Activated CD4-positive, alpha-beta T cell treated with anti-CD3 and anti-CD28 coated beads for 48 hours (primary cell): ENCODE results near the gene WRAP73.

Experiments used
- DNase-seq: peaks from one replicate; pipeline ENCODE4 v3.0.0-alpha.2; 2020

Gene WRAP73

DNA sequence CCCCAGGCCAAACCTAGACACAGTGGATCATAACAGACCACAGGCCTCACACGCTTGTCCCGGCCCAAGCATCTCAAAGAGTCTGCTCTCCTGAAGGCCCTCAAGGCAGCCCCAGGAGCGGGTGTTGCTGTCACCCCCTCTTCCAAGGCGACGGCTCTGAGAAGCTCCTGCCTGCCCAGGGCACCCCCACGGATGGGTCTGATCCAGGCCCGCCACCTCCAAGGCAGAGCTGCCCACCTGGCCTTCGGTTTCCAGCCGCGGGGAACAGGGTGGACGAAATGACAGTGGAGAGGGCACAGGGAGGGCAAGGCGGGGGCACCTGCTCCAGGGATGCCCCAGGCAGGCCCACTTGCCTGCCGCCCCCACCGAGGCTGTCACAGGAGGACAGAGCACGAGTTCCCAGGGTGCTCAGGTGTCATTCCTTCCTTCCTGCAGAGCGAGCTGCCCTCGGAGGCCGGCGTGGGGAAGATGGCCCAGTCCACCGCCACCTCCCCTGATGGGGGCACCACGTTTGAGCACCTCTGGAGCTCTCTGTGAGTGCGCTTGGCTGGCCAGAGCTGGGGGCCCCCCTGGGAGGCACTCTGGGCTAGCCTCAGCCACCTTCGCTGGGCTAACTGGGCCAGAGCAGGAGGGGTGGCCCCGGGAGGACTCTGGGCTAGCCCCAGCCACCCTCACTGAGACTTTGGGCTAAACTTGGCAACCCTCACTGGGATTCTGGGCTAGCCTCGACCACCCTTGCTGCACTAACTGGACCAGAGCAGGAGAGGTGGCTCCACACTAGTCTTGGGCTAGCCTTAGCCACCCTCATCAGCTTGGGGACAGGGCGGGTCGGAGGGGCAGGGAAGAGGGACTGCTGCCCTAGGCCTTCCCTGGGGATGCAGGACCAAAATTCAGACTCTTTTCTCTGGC lies 32.2 kb upstream of the WRAP73 start:
- no peak for DNase-seq

GRCh38 chr1:3681231-3681897 lies 31.5 kb upstream of the WRAP73 start:
- DNase-seq: no peak

DNA sequence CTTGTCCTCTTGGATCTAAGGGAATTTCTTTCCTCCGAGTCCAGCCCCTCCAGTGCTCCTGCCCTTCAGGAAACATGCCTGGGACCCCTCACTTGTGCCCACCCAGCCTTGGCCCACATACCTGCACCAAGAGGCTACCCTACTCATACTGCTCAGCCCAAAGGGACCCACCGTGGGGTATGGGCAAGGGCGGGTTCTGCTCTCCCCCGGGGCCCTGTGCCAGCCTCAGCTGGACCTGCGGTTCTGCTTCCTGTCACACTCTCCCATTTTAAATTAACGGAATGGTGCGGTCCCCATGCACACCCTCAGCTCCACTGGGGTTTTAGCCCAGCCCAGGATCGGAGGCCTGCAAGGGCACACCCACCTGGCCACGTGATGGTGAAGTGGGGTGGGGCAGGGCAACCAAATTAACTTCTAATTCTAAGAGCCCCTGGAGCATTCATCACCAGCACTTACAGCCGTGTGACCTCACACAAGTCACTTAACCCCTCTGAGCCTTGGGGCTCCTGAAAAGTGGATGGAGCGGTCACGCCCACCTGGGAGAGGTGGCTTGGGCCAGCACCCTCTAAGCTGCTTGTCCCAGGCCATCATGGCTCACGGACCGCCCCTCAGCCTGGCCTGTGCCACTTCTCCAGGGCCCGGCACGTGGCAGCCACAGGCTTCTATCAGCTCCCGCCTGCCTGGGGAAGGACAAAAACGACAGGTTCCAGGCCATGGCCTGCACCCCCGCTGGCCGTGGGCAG lies 30.8 kb upstream of the WRAP73 start:
- DNase-seq: no peak

GRCh38 chr1:3679799-3680453 lies 30.0 kb upstream of the WRAP73 start:
- no peak for DNase-seq

DNA sequence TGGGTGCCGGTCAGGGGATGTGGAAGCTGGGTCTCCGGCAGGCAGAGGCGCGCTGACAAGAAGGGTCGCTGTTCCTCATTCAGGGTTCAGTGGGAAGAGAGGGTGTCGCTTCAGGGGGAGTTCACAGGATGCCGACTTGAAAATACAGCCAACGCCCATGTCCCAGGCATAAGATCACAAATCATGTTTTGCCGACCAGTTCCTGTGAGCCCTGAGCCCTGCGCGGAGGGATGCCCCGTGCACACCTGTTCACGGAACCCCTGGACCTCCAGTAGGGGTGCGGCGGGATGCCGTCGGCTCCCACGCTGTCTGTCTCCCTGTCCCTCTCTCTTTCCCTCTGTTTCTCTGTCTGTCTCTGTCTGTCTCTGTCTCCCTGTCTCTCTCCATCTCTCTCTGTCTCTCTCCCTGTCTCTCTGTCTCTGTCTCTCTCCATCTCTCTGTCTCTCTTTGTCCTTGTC lies 29.2 kb upstream of the WRAP73 start:
- DNase-seq: no peak

DNA sequence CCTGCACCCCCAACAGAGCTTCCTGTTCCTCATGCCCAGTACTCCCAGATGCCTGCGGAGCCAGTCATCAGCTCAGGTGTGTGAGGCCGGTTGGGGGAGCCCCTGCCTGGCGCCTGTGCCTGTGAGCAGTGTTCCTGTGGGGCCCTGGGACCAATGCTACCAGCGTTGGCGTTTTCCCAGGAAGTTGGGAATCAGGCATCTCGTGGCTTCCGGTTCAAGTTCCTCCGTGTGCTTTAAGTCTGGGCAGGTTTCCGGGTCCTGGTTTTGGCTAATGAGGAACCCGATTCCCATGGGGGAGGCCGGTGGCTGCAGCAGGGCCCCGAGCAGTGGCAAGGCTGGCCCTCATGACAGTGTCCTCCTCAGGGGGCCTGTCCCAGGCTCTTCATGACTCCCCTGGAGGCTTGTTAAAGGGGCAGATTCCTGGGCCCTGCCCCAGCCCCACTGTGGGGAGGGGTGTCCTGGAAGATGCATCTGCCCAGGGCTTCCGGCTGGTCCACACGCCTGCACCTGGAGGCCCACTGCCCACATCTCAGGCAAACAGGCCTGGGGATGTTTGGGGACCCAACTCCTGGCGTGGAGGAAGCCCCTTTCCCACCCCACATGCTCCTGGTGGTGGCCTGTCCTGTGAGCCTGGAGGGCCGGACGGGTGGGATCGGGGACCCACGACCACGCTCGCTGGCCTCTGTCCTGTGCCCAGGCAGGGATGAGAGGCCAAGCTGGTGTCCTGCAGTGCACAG lies 28.6 kb upstream of the WRAP73 start:
- DNase-seq: no peak

DNA sequence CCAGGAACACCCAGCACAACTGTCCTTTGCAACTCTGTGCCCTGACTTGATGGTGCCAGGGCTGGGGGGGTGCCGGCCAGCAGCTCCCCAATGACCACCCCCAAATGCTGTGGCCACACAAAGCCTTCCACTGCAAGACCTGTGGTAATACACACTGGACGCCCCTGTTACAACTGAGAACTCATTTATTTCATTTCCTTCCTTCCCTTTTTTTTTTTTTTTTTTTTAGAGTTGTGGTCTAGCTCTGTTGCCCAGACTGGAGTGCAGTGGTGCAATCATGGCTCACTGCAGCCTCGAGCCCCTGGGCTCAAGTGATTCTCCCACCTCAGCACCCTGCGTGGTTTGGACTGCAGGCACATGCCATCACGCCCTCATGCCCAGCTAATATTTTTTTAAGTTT lies 27.6 kb upstream of the WRAP73 start:
- DNase-seq: no peak

DNA sequence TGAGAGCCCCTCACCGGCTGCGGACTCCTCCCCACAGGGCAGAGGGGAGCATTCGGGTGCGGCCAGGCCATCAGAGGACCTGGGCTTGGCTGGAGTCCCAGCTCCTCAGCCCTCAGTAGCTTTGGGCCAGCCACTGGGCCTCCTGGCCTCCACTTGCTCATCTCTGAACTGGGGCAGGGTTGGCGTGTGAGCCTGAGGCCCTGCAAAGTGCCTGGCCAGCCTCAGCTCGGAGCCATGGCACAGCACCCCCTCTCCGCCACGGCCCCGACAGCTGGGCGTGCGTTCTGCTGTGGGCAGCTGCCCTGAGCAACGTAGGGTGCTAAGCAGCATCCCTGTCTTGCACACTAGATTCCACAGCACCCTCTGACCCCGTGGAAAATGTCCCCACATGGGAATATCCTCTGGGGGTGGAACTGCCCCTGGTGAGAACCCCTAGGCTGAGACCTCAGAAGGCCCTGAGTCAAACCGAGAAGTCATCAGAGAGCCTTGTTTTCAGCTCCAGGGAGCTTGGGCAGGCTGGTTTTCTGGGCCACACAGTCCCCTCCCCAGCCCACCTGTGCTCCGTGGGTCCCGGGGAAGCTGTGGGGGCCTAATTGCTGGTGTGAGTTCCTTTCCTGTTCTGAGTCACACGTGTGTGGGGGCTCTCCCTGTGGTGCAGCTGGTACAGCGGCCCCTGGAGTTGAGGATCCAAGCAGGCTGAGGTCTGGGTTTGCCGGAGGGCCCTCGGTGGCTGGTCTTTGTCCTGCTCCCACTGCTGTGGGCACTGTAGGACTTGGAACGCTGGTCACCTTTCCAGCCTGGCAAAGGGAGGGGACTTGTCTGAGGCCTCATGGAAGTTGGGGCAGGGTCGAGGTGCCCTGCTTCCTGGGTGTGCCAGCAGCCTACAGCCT lies 26.9 kb upstream of the WRAP73 start:
- DNase-seq: no peak

- no peak for DNase-seq
Measured at GRCh38 chr1:3675436-3675835, 25.5 kb upstream of the WRAP73 start.

DNA sequence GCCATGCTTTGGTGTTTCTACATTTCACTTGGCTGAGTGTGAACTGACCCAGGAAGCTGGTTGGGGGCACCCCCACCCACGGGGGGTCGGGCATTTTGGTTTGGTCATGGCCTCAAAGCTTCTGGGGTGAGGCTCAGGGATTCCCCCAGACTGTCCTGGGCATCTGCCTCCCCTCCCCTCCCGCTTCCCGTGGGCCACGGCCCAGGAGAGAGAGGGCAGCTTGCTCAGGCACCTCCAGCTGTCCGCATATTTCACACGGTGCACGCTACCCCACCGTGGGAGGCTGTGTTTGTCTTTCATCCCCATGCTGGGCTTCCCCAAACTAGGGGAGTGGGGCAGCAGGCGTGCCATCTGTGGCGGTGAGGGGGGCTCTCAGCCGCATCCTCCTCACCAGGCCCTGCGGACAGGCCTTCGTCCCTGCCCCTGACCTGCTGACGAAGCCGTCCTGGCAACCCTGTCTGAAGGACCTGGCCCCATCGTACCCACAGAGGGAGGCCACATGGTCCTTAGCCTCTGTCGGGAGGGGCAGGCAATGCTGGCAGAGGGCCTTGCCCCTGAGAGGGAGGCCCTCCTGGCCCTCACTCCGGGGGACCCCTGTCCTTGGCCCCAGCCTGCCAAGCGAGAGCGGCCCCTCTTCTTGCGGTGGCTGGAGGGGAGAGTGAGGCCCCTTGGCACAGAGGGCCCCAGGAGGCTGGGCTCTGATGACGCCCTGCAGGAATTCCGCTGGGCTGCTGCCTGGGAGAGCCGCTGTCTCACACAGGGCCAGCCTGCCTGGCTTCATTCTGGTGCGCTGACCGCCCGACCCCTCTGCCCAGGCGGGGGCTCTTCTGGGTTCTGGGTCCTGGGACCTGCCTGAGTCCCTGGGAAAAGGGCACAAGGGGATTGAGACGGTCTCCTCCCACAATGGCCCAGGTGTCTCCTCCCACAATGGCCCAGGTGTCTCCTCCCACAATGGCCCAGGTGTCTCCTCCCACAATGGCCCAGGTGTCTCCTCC lies 24.5 kb upstream of the WRAP73 start:
- DNase-seq: no peak

DNA sequence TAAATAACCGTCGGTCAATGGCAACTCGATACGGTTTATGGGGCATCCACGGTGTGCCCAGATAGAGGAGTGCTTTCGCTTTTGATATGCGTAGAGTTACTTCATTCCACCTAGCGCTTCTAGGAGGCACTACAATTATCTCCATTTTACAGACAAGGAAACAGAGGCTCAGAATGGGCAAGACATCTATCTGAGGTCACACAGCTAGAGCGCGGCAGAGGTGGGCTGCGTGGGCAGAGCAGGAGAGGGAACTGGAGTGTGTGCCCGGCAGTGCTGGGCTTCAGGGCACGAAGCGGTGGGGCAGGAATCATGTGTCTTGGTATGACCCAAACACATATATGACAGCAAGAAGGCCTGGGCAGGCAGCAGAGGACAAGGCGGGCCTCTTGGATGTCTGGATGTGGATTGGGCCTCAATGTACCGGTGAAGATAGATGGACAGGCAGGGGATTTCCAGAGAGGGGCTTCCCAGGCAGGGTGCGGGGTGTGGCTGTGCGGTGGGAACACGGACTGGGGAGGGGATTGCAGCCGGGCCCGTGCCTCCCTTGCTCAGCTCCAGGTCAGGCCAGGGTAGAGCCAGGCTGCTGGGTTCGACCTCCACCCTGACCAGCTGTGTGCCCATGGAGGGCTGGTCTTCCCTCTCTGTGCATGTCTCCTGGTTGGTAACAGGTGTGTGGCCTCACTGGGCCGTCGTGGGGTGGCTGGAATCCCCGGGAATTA lies 23.6 kb upstream of the WRAP73 start:
- no peak for DNase-seq

GRCh38 chr1:3672971-3673361 lies 23.1 kb upstream of the WRAP73 start:
- DNase-seq: no peak

- DNase-seq: no peak
Measured at GRCh38 chr1:3672231-3672970, 22.5 kb upstream of the WRAP73 start.

DNA sequence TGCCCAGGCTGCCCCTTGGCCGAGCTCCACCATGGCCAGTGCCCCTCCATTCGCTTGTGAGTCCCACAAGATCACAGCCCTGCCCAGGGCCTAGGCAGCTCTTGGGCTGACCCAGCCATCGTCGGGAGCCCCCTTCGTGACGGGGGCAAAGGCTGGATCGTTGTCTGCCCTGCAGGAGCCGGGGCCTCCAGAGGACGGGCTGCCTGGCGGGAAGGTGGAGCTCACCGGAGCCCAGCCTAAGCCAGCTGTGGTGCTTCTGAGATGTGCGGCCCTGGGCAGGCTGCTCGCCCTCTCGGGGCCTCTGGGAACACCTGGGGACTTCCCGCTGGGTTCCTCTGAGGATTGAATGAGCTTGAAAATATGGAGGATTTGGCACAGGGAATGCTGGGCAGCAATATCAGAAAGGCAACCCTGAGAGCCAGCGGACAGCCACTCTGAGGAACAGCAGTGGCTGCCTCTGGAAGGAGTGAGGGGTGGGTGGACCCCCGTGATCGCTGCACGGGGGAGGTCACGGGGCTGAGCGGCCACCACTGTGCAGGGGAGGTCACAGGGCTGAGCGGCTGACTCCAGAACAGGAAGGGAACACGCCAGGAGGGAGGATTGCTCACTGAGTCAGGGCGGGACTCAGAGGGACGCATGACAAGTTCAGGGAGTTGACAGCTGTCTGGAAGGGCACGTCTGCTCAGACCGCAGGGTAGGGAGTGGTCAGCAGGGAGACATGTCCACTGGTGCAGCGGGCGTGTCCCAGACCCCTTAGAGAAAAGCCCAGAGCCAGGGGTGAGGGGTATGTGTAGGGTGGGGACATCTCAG lies 21.7 kb upstream of the WRAP73 start:
- no peak for DNase-seq

DNA sequence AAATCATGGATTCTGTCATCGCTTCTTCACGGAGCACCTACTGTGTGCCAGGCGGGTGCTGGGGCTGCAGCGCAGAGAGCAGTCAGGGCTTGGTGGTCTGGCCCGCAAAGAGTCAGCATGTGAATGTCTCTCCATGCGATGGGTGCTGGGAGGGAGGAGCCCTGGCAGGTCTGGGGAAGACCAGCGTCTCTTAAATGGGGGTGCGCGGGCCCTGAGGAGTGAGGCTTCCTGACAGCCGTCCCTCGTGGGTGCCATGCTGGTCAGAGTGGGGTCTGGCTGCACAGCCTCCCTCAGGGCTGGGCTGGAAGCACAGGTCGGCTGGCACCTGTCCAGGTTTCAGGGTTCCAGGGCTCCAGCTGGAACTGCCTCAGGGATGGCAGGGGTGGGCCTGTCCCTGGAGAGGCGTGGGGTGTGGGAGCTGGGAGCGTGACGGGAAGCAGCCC lies 20.9 kb upstream of the WRAP73 start:
- DNase-seq: no peak

DNA sequence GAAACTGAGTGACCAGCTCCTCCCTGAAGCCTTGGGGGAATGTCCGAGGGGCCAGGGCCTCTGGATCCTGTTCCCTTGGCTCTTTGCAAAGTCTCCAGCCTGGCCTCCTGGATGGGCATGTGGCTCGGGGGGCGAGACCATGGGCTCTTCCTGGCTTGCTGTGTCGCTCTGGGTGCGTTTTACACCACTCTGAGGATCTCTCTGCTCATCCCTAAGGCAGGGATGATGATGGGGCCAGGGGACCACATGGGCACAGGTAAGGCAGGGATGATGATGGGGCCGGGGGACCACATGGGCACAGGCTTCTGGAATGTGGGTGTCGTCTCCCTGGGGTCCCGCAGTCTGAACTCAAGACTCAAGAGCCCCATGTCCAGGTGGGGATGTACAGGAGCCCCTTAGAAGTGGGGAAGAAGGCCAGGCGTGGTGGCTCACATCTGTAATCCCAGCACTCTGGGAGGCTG lies 20.1 kb upstream of the WRAP73 start:
- no peak for DNase-seq

DNA sequence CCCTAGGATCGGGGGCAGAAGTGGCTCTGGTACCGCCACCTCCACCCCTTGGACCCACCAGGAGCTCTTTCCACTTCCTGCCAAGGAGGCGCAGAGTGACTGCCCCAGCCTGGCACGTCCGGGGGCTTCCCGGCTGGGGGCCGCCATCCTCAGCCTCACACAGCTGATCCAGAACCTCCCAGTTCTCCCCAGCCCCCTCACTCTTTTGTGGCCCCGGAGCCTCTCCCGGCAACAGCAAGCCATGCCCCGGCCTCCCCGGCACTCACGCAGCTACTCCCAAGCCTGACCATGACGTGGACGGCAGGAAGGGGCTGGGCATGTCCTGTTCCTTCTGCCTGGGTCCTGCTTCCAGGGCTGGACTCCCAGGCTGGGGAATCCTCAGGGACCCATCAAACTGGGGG lies 19.5 kb upstream of the WRAP73 start:
- no peak for DNase-seq
